ENCODE measurements around the gene TRAPPC2L. TPM values are rescaled to one million over a fixed set of nuclear protein-coding genes. Genes with fewer than 3 reads are reported as not detected.

Gene TRAPPC2L
- total RNA-seq, 1 experiment from 2014 or later = 94.1 TPM

DNA sequence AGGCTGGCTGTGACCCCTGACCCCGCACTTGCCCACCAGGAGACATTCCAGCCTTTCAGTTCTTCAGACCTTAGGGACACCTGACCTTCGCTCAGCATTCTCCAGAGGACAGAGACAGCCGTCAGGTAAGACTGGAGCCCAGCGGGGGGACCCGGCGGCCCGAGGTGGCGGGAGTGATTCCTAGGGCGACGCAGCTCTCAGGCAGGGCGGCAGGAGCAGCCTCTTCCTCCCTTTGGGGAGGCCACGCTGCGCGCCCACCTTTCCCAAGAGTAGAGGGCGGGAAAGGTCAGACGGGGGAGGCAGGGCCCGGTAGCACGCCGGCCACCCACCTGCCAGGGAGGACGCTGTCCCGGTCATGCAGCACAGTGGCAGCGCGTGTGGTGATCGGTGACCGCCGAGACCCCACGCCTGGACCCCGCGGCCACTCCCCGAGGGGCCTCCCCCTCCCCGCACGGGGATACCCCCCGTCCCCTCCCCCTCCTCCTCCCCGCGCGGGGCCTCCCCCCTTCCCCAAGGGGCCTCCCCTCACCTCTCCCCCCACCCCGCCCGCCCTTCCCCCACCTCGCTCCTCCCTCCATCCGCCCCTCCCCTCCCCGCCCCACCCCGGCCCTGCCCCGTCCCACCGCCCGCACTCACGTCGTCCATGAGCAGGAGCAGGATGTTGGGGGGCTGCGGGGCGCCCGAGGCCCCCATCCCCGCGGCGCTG lies 652 bp upstream of the TRAPPC2L start:
- TF ChIP-seq, protein P1, sequence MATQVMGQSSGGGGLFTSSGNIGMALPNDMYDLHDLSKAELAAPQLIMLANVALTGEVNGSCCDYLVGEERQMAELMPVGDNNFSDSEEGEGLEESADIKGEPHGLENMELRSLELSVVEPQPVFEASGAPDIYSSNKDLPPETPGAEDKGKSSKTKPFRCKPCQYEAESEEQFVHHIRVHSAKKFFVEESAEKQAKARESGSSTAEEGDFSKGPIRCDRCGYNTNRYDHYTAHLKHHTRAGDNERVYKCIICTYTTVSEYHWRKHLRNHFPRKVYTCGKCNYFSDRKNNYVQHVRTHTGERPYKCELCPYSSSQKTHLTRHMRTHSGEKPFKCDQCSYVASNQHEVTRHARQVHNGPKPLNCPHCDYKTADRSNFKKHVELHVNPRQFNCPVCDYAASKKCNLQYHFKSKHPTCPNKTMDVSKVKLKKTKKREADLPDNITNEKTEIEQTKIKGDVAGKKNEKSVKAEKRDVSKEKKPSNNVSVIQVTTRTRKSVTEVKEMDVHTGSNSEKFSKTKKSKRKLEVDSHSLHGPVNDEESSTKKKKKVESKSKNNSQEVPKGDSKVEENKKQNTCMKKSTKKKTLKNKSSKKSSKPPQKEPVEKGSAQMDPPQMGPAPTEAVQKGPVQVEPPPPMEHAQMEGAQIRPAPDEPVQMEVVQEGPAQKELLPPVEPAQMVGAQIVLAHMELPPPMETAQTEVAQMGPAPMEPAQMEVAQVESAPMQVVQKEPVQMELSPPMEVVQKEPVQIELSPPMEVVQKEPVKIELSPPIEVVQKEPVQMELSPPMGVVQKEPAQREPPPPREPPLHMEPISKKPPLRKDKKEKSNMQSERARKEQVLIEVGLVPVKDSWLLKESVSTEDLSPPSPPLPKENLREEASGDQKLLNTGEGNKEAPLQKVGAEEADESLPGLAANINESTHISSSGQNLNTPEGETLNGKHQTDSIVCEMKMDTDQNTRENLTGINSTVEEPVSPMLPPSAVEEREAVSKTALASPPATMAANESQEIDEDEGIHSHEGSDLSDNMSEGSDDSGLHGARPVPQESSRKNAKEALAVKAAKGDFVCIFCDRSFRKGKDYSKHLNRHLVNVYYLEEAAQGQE (IDR thresholded peaks at IDR 0.05; ENCODE audit: low read depth) = no peak
- no peak for TF ChIP-seq EZH2phosphoT487 (IDR thresholded peaks at IDR 0.05; ENCODE audit: borderline replicate concordance)
- TF ChIP-seq, protein P2, sequence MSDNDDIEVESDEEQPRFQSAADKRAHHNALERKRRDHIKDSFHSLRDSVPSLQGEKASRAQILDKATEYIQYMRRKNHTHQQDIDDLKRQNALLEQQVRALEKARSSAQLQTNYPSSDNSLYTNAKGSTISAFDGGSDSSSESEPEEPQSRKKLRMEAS (IDR thresholded peaks at IDR 0.05) = no peak
- no peak for TF ChIP-seq TCF7L2 (IDR thresholded peaks at IDR 0.05; ENCODE audit: borderline replicate concordance, extremely low read depth, insufficient read depth, insufficient read length)
- TF ChIP-seq JUND (IDR thresholded peaks at IDR 0.05) = no peak
- TF ChIP-seq CBX3 (IDR thresholded peaks at IDR 0.05; ENCODE audit: low read depth) = no peak
- no peak for TF ChIP-seq ELF1 (IDR thresholded peaks at IDR 0.05; ENCODE audit: borderline replicate concordance, low read depth)
- TF ChIP-seq ZNF274 (IDR thresholded peaks at IDR 0.05; ENCODE audit: low read depth, low read length) = no peak
- TF ChIP-seq SIN3A (IDR thresholded peaks at IDR 0.05; ENCODE audit: low read depth) = no peak
- no peak for TF ChIP-seq YY1 (IDR thresholded peaks at IDR 0.05; ENCODE audit: extremely low read depth, insufficient replicate concordance, low read depth, low read length)
- no peak for TF ChIP-seq RAD21 (IDR thresholded peaks at IDR 0.05; ENCODE audit: low read depth)
- TF ChIP-seq POLR2A (IDR thresholded peaks at IDR 0.05; ENCODE audit: borderline replicate concordance, extremely low read depth, insufficient read depth, insufficient read length) = no peak
- TF ChIP-seq POLR2AphosphoS5 (IDR thresholded peaks at IDR 0.05; ENCODE audit: low read depth, low read length) = no peak
- TF ChIP-seq SRF (IDR thresholded peaks at IDR 0.05; ENCODE audit: low read depth) = no peak
- TF ChIP-seq EGR1 (IDR thresholded peaks at IDR 0.05; ENCODE audit: low read depth) = no peak
- Histone ChIP-seq H2AFZ (ENCODE audit: low read depth, low read length, poor library complexity, severe bottlenecking) (no peak overlapping the region), H3K9me2 (ENCODE audit: insufficient read depth) (no peaks in the 10 kb centered on the region), H3K79me2 (ENCODE audit: insufficient read depth, low read length) (peaks cover 29% of the 10 kb centered on the region), H4K20me1 (ENCODE audit: insufficient read depth) (no peaks in the 10 kb centered on the region), H3K27me3 (ENCODE audit: insufficient read depth, low read length) (no peaks in the 10 kb centered on the region), H3K9ac (ENCODE audit: low read length) (peak overlapping the region; percentile 92), H3K36me3 (ENCODE audit: control insufficient read depth in 1 of 2, insufficient read depth in 2 of 2, low read length in 2 of 2) (peaks cover 24 to 25% of the 10 kb centered on the region in 2 experiments; a peak in 3 of 4 replicates), H3K9me3 (ENCODE audit: control insufficient read depth in 1 of 2, insufficient read depth in 1 of 2, low read depth in 1 of 2, low read length in 2 of 2) (no peaks in the 10 kb centered on the region), H3K4me2 (ENCODE audit: low read length) (peak overlapping the region; percentile 93), H3K27ac (ENCODE audit: low read depth, low read length) (peak overlapping the region; percentile 54; the same call in 1 of the 2 replicates), H3K4me3 (replicated peaks in 1 of 2; ENCODE audit: low read depth in 1 of 2, low read length in 2 of 2) (peak overlapping the region; percentile 89 to 100), H3K4me1 (ENCODE audit: control insufficient read depth in 1 of 2, insufficient read depth in 2 of 2, low read length in 2 of 2) (peaks cover 19 to 26% of the 10 kb centered on the region in 2 experiments)
- CTCF ChIA-PET = interaction anchor here (0.8 to 2.1 kb wide), 6 partner anchors 9 to 311 kb away, joined by 3 to 10 read pairs (median 6); partner anchors contain the start of gene APRT
- RAD21 ChIA-PET (ENCODE audit: low non-redundant PET in 1 of 2, low total read pairs in 2 of 2, uncharacterized antibody in 2 of 2, unreplicated experiment in 2 of 2) = interaction anchor here (1.0 to 1.2 kb wide), 2 partner anchors 44 to 311 kb away, joined by 3 to 8 read pairs; partner anchors contain the start of gene APRT (in 1 of the 2)
- intact Hi-C loops (cut with micrococcal nuclease) = loop anchor here (2.0 kb wide), 1 partner anchor 361 kb away; the partner anchor contains the start of gene ZNF778
- DNase-seq (ENCODE audit: low read depth, low spot score) (no peak), ATAC-seq (peak; percentile 60)
- no TSS peak for BruUV-seq (replicated peaks)
- POLR2A ChIA-PET = interaction anchor here (1.6 kb wide), 1 partner anchor 7 kb away, joined by 5 read pairs; no protein-coding TSS in a partner anchor

Measured in HCT116 (cell line).